Activated CD8-positive, alpha-beta T cell treated with anti-CD3 and anti-CD28 coated beads for 36 hours (primary cell): ENCODE measurements around the gene ZNF628. TPM values are rescaled to one million over a fixed set of nuclear protein-coding genes. Genes with fewer than 3 reads are reported as not detected.

Experiments used
- ATAC-seq: fragments of 200-7000 bp; cut with Tn5 transposase; one replicate; pipeline ENCODE4 v1.10.0; 2021; ENCODE audit warnings: mild to moderate bottlenecking, moderate library complexity
- CTCF ChIA-PET: fragments of 350-600 bp; sonication (Branson Sonifier 250); formaldehyde crosslinking; loops from one replicate; lab custom pipeline; 2021; ENCODE audit warnings: antibody characterized with exemption; lab: Charles Lee
- POLR2A ChIA-PET: fragments of 350-600 bp; sonication (Branson Sonifier 250); formaldehyde crosslinking; loops from one replicate; lab custom pipeline; 2021; ENCODE audit warnings: antibody characterized with exemption; lab: Charles Lee
- DNase-seq: peaks from one replicate; pipeline ENCODE4 v3.0.0-alpha.2; 2020
- H3K27ac Mint-ChIP-seq: one replicate; pipeline ENCODE4 v1.8.0; 2021; ENCODE audit warnings: mild to moderate bottlenecking, mixed read lengths
- H3K27me3 Mint-ChIP-seq: one replicate; pipeline ENCODE4 v1.8.0; 2021; ENCODE audit warnings: mixed read lengths
- H3K36me3 Mint-ChIP-seq: one replicate; pipeline ENCODE4 v1.8.0; 2021; ENCODE audit warnings: low read depth, mixed read lengths
- H3K4me1 Mint-ChIP-seq: one replicate; pipeline ENCODE4 v1.8.0; 2021; ENCODE audit warnings: low read depth, mixed read lengths
- H3K4me3 Mint-ChIP-seq: one replicate; pipeline ENCODE4 v1.8.0; 2021; ENCODE audit warnings: mild to moderate bottlenecking, moderate library complexity, mixed read lengths
- H3K9me3 Mint-ChIP-seq: one replicate; pipeline ENCODE4 v1.8.0; 2021; ENCODE audit warnings: mixed read lengths
- intact Hi-C: fragments of 100-400 bp; cut with micrococcal nuclease; formaldehyde crosslinking; loops from one replicate; pipeline ENCODE4 v1.10.0; 2022
- total RNA-seq, 2 experiments: library from RNA; stranded (reverse); gene quantifications; one replicate each; pipeline ENCODE4 v1.2.3, GENCODE V29; 2021
- TF ChIP-seq, protein P1 (sequence below): fragments of 200-600 bp; IDR thresholded peaks from one replicate; pipeline ENCODE4 v1.8.0; 2022; ENCODE audit warnings: antibody characterized with exemption, mild to moderate bottlenecking

The ZNF628 gene
- total RNA-seq, 2 experiments from 2014 or later, result 8.4 to 8.6 TPM

DNA sequence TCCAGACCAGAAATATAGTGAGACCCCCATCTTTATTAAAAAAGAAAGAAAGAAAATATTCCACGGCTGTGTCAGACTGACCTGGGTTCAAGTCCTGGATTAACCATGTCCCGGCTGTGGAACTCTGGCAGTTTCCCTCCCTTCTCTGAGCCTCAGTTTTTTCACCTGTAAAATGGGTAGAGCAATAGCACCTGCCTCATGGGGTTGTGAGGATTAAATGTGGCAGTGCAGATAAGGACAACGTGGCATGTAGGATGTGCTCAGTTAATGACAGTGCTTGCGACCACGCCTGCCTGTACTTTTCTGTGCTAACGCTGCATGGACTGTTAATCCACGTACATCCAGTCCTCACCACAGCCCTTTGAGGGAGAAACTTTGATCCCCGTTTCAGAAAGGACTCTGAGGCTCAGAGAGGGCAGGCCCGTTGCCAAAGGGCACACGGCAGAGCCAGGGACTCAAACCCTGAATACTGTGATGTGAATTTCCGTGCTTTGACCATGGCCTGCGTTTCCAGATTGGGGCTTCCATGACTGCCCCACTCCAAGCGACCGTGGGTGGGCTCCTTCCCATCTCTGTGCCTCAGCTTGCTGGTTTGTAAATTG, 44.4 kb downstream of the ZNF628 start:
- ChIA-PET CTCF (interaction anchor here (1.1 kb wide), 1 partner anchor 105 kb away, joined by 3 read pairs; no protein-coding TSS in a partner anchor), POLR2A (no interaction called here)
- no peak for ATAC-seq
- no peaks in the 10 kb centered on the region for H3K9me3 Mint-ChIP-seq
- H3K27ac Mint-ChIP-seq, result no peak overlapping the region
- no peaks in the 10 kb centered on the region for H3K36me3 Mint-ChIP-seq
- H3K27me3 Mint-ChIP-seq, result peaks cover 2% of the 10 kb centered on the region
- TF ChIP-seq, protein P1, sequence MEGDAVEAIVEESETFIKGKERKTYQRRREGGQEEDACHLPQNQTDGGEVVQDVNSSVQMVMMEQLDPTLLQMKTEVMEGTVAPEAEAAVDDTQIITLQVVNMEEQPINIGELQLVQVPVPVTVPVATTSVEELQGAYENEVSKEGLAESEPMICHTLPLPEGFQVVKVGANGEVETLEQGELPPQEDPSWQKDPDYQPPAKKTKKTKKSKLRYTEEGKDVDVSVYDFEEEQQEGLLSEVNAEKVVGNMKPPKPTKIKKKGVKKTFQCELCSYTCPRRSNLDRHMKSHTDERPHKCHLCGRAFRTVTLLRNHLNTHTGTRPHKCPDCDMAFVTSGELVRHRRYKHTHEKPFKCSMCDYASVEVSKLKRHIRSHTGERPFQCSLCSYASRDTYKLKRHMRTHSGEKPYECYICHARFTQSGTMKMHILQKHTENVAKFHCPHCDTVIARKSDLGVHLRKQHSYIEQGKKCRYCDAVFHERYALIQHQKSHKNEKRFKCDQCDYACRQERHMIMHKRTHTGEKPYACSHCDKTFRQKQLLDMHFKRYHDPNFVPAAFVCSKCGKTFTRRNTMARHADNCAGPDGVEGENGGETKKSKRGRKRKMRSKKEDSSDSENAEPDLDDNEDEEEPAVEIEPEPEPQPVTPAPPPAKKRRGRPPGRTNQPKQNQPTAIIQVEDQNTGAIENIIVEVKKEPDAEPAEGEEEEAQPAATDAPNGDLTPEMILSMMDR, result no peak
- DNase-seq, result no peak
- intact Hi-C loops, result no loop called here
- no peak overlapping the region for H3K4me3 Mint-ChIP-seq
- peaks cover 3% of the 10 kb centered on the region for H3K4me1 Mint-ChIP-seq

- ChIA-PET POLR2A (no interaction called here), CTCF (interaction anchor here (1.1 to 1.3 kb wide), 3 partner anchors 22 to 107 kb away, joined by 3 to 4 read pairs (median 4); no protein-coding TSS in a partner anchor)
- intact Hi-C loops, result no loop called here
- H3K27ac Mint-ChIP-seq, result no peak overlapping the region
- ATAC-seq, result no peak
- no peaks in the 10 kb centered on the region for H3K4me1 Mint-ChIP-seq
- no peaks in the 10 kb centered on the region for H3K9me3 Mint-ChIP-seq
- TF ChIP-seq, protein P1, result no peak
- no peak overlapping the region for H3K4me3 Mint-ChIP-seq
- no peaks in the 10 kb centered on the region for H3K36me3 Mint-ChIP-seq
- H3K27me3 Mint-ChIP-seq, result peaks cover 2% of the 10 kb centered on the region
- no peak for DNase-seq
These were observed 49.1 kb downstream of the ZNF628 start for GRCh38 chr19:55525289-55526101.

DNA sequence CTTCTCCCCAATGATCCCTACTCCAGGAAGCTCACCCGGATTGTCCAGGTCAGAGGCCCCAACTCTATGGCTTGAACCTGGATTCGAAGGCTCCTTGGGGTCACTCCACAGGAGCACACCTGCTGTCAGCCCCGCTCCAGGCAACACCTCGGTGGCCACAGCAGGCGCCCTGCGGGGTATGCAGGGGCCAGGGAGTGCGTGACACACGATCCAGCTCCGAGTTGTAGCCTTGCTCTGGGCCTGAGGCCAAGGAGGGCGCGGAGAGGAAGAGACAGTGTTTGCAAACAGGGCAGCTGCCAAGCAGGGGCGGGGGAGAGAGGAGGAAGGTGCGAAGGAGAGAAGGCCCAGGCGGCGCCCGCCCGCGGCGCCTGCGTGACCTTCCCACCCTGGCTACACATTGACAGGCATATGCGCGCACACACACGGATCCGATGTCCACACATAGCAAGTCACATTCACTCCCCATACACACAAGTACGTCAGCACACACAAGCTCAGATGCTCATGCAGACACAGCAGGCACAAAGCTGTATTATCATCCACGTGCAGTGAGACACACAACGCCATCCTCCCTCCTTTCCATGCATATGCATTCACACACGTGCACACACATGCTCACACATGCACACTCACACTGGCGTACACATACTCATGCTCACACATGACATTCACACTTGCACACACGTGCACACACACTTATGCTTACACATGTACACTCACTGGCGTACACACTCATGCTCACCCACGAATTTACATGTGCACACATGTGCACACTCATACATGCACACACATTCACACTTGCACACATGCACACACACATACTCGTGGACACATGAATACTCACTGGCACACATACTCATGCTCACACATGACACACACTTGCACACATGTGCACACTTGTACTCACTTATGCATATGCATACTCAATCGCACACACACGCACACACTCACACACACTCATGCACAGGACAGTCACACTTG, 50.1 kb downstream of the ZNF628 start:
- peaks cover 2% of the 10 kb centered on the region for H3K27me3 Mint-ChIP-seq
- no peak for ATAC-seq
- no peaks in the 10 kb centered on the region for H3K9me3 Mint-ChIP-seq
- intact Hi-C loops, result no loop called here
- POLR2A ChIA-PET, result no interaction called here
- H3K4me3 Mint-ChIP-seq, result no peak overlapping the region
- H3K36me3 Mint-ChIP-seq, result no peaks in the 10 kb centered on the region
- DNase-seq, result no peak
- H3K27ac Mint-ChIP-seq, result no peak overlapping the region
- no peaks in the 10 kb centered on the region for H3K4me1 Mint-ChIP-seq
- CTCF ChIA-PET, result interaction anchor here (1.1 to 1.3 kb wide), 3 partner anchors 23 to 106 kb away, joined by 3 to 4 read pairs (median 4); no protein-coding TSS in a partner anchor
- TF ChIP-seq, protein P1, result no peak

- intact Hi-C loops, result no loop called here
- ATAC-seq, result no peak
These were observed 51.0 kb downstream of the ZNF628 start for GRCh38 chr19:55527197-55528029.

More at GRCh38 chr19:55527197-55528029, 51.0 kb downstream of the ZNF628 start:
- POLR2A ChIA-PET, result no interaction called here
- Mint-ChIP-seq H3K4me3 (no peak overlapping the region), H3K4me1 (no peaks in the 10 kb centered on the region), H3K9me3 (no peaks in the 10 kb centered on the region), H3K27me3 (peaks cover 2% of the 10 kb centered on the region), H3K36me3 (no peaks in the 10 kb centered on the region), H3K27ac (no peak overlapping the region)
- TF ChIP-seq, protein P1, result no peak
- DNase-seq, result no peak
- CTCF ChIA-PET, result no interaction called here
